ENCODE measurements around the gene POLR2E. TPM values are rescaled to one million over a fixed set of nuclear protein-coding genes. Genes with fewer than 3 reads are reported as not detected.

POLR2E gene
- total and polyA plus RNA-seq, 7 donors: 82.0 to 203 (median 124) TPM

- no peak overlapping the region for H3K4me3 ChIP-seq
- no peaks in the 10 kb centered on the region for H3K9me3 ChIP-seq
- H3K27ac ChIP-seq: peak overlapping the region; percentile 30 to 69 (median 56)
- TF ChIP-seq EP300 (IDR thresholded peaks at IDR 0.05): no peak
- peaks cover 0 to 5% (median 0%) of the 10 kb centered on the region in 4 donors for H3K36me3 ChIP-seq
- no peaks in the 10 kb centered on the region for H3K27me3 ChIP-seq
- 12 to 29% methylated on average over 12 of the region's 12 CpGs for WGBS, 2 donors
- intact Hi-C loops (cut with DNase I): no loop called here
- H3K4me1 ChIP-seq: peaks cover 0 to 50% (median 41%) of the 10 kb centered on the region in 4 donors
- DNase-seq: no peak
Observed at GRCh38 chr19:1136201-1136600, 41.0 kb upstream of the POLR2E start.

- no peak for DNase-seq
- intact Hi-C loops (cut with DNase I): no loop called here
- 61 to 81% methylated on average over 17 of the region's 17 CpGs for WGBS, 2 donors
- peaks cover 0 to 5% (median 0%) of the 10 kb centered on the region in 4 donors for H3K36me3 ChIP-seq
- TF ChIP-seq POLR2AphosphoS5 (IDR thresholded peaks at IDR 0.05) (no peak), CTCF (IDR thresholded peaks at IDR 0.05) (no peak)
- H3K9me3 ChIP-seq: no peaks in the 10 kb centered on the region
- H3K27me3 ChIP-seq: no peaks in the 10 kb centered on the region
- no peak overlapping the region for H3K4me3 ChIP-seq
- H3K27ac ChIP-seq: peak overlapping the region; percentile 30 to 69 (median 56)
- peaks cover 0 to 57% (median 49%) of the 10 kb centered on the region in 4 donors for H3K4me1 ChIP-seq
Observed at GRCh38 chr19:1135454-1135853, 40.3 kb upstream of the POLR2E start.

GRCh38 chr19:1134431-1134830 lies 39.3 kb upstream of the POLR2E start:
- no peak for DNase-seq
- Histone ChIP-seq H3K27me3 (no peaks in the 10 kb centered on the region), H3K4me1 (peaks cover 0 to 67% (median 57%) of the 10 kb centered on the region in 4 donors), H3K4me3 (no peak overlapping the region), H3K36me3 (peaks cover 0 to 5% (median 0%) of the 10 kb centered on the region in 4 donors), H3K27ac (peak overlapping the region in 2 of 4 donors; percentile 89 to 90), H3K9me3 (no peaks in the 10 kb centered on the region)
- 91 to 92% methylated on average over 11 of the region's 11 CpGs for WGBS, 2 donors
- TF ChIP-seq EP300 (IDR thresholded peaks at IDR 0.05) (no peak), CTCF (IDR thresholded peaks at IDR 0.05) (no peak), POLR2AphosphoS5 (IDR thresholded peaks at IDR 0.05) (no peak), POLR2A (IDR thresholded peaks at IDR 0.05) (no peak)
- intact Hi-C loops (cut with DNase I): loop anchor here (5.0 kb wide), 2 partner anchors 38 to 58 kb away; partner anchors contain the start of gene SBNO2

GRCh38 chr19:1133471-1133929 lies 38.3 kb upstream of the POLR2E start:
- Histone ChIP-seq H3K27me3 (no peaks in the 10 kb centered on the region), H3K4me1 (peaks cover 0 to 73% (median 59%) of the 10 kb centered on the region in 4 donors), H3K4me3 (no peak overlapping the region), H3K36me3 (peaks cover 0 to 5% (median 0%) of the 10 kb centered on the region in 4 donors), H3K9me3 (no peaks in the 10 kb centered on the region), H3K27ac (peak overlapping the region; percentile 83 to 94 (median 90))
- no peak for TF ChIP-seq POLR2A (IDR thresholded peaks at IDR 0.05)
- TF ChIP-seq CTCF (IDR thresholded peaks at IDR 0.05): no peak
- TF ChIP-seq EP300 (IDR thresholded peaks at IDR 0.05): no peak
- no peak for TF ChIP-seq POLR2AphosphoS5 (IDR thresholded peaks at IDR 0.05)
- 86 to 87% methylated on average over 25 of the region's 25 CpGs for WGBS, 2 donors
- intact Hi-C loops (cut with DNase I): loop anchor here (5.0 kb wide), 2 partner anchors 39 to 59 kb away; partner anchors contain the start of gene SBNO2
- DNase-seq: no peak

GRCh38 chr19:1132552-1133383 lies 37.6 kb upstream of the POLR2E start:
- 43 to 61% methylated on average over 48 of the region's 48 CpGs for whole genome bisulfite sequencing, 2 donors

More at GRCh38 chr19:1132552-1133383, 37.6 kb upstream of the POLR2E start:
- peaks cover 0 to 10% (median 0%) of the 10 kb centered on the region in 4 donors for H3K36me3 ChIP-seq
- peak overlapping the region; percentile 53 to 68 (median 60) for H3K4me3 ChIP-seq
- intact Hi-C loops (cut with DNase I): loop anchor here (5.0 kb wide), 2 partner anchors 40 to 60 kb away; partner anchors contain the start of gene SBNO2
- peaks cover 0 to 73% (median 59%) of the 10 kb centered on the region in 4 donors for H3K4me1 ChIP-seq
- H3K27me3 ChIP-seq: no peaks in the 10 kb centered on the region
- DNase-seq: no peak
- no peaks in the 10 kb centered on the region for H3K9me3 ChIP-seq
- TF ChIP-seq POLR2AphosphoS5 (IDR thresholded peaks at IDR 0.05): peak in 1 of 4 donors; percentile 41
- no peak for TF ChIP-seq EP300 (IDR thresholded peaks at IDR 0.05)
- no peak for TF ChIP-seq POLR2A (IDR thresholded peaks at IDR 0.05)
- TF ChIP-seq CTCF (IDR thresholded peaks at IDR 0.05): no peak
- peak overlapping the region; percentile 83 to 94 (median 90) for H3K27ac ChIP-seq

Measured in sigmoid colon (tissue), 7 donors.